DND-41 (cell line): Measurements from ENCODE around the gene GALNT18.
A peak's percentile ranks its signal among the peaks of the same experiment; 100 is the strongest.

Experiments
- ATAC-seq: fragments of 200-7000 bp; cut with Tn5 transposase; 3 replicates; pipeline ENCODE4 v1.9.1; 2021; ENCODE audit warnings: low read depth; ENCODE audit not compliant: insufficient read depth
- DNase-seq: peaks from one replicate; pipeline ENCODE4 v3.0.0-alpha.2; 2020
- H2AFZ ChIP-seq: 2 replicates; pipeline ENCODE4 v1.6.0; 2012; ENCODE audit warnings: low read depth, low read length
- H3K27ac ChIP-seq: 2 replicates; pipeline ENCODE4 v1.5.1; 2012; ENCODE audit warnings: low read length, inconsistent platforms
- H3K27me3 ChIP-seq: fragments of 200-600 bp; sonication (generic); 2 replicates; pipeline ENCODE4 v1.6.0; 2012; ENCODE audit warnings: low read length, mild to moderate bottlenecking, inconsistent platforms; ENCODE audit not compliant: insufficient read depth, poor library complexity
- H3K36me3 ChIP-seq: 2 replicates; pipeline ENCODE4 v1.5.1; 2012; ENCODE audit warnings: low read length, inconsistent platforms; ENCODE audit not compliant: insufficient read depth
- H3K4me1 ChIP-seq: 2 replicates; pipeline ENCODE4 v1.5.1; 2012; ENCODE audit warnings: mild to moderate bottlenecking, low read length; ENCODE audit not compliant: insufficient read depth
- H3K4me2 ChIP-seq: 2 replicates; pipeline ENCODE4 v1.6.0; 2012; ENCODE audit warnings: mild to moderate bottlenecking, moderate library complexity, low read length, inconsistent platforms; ENCODE audit not compliant: insufficient read depth
- H3K4me3 ChIP-seq, 2 experiments: fragments of 200-600 bp in 1 of 2; shearing (Covaris generic) in 1 of 2; 2 replicates each; pipeline ENCODE4 v1.5.1; 2012 to 2016; ENCODE audit warnings: inconsistent platforms in 2 of 2, low read length in 2 of 2, mild to moderate bottlenecking in 2 of 2, low read depth in 1 of 2, moderate library complexity in 1 of 2
- H3K79me2 ChIP-seq: 2 replicates; pipeline ENCODE4 v1.6.0; 2012; ENCODE audit warnings: low read length, inconsistent platforms; ENCODE audit not compliant: insufficient read depth
- H3K9ac ChIP-seq: 2 replicates; pipeline ENCODE4 v1.6.0; 2012; ENCODE audit warnings: low read depth, mild to moderate bottlenecking, inconsistent platforms, low read length, moderate library complexity
- H3K9me3 ChIP-seq: 2 replicates; pipeline ENCODE4 v1.5.1; 2012; ENCODE audit warnings: low read length, moderate library complexity, mild to moderate bottlenecking, inconsistent platforms; ENCODE audit not compliant: insufficient read depth, severe bottlenecking
- H4K20me1 ChIP-seq: 2 replicates; pipeline ENCODE4 v1.6.0; 2012; ENCODE audit warnings: low read length; ENCODE audit not compliant: insufficient read depth
- CTCF ChIP-seq: IDR thresholded peaks from 2 replicates; pipeline ENCODE4 v1.5.1; 2012; ENCODE audit warnings: borderline replicate concordance, low read length, moderate library complexity, mild to moderate bottlenecking; ENCODE audit not compliant: poor library complexity, severe bottlenecking; ENCODE audit errors: extremely low read depth
- EZH2 ChIP-seq: IDR thresholded peaks from 3 replicates; pipeline ENCODE4 v1.6.1; 2012; ENCODE audit warnings: borderline replicate concordance, low read depth, mild to moderate bottlenecking, moderate library complexity, low read length, inconsistent platforms; ENCODE audit not compliant: severe bottlenecking

The GALNT18 gene

GRCh38 chr11:11231763-11232162 is 390.0 kb downstream of the GALNT18 start:
- TF ChIP-seq EZH2 = no peak
- no peak for TF ChIP-seq CTCF
- H2AFZ ChIP-seq = no peak overlapping the region
- H3K4me3 ChIP-seq = no peak overlapping the region
- peaks cover 13% of the 10 kb centered on the region for H3K27me3 ChIP-seq
- DNase-seq (no peak), ATAC-seq (no peak)
- H3K36me3 ChIP-seq = no peaks in the 10 kb centered on the region
- H3K27ac ChIP-seq = no peak overlapping the region
- H3K4me1 ChIP-seq = no peaks in the 10 kb centered on the region
- no peak overlapping the region for H3K4me2 ChIP-seq
- H3K79me2 ChIP-seq = no peaks in the 10 kb centered on the region
- no peaks in the 10 kb centered on the region for H4K20me1 ChIP-seq
- no peaks in the 10 kb centered on the region for H3K9me3 ChIP-seq
- no peak overlapping the region for H3K9ac ChIP-seq

GRCh38 chr11:11230802-11231562 is 390.8 kb downstream of the GALNT18 start:
- peak; percentile 18 for DNase-seq
- H3K9ac ChIP-seq = no peak overlapping the region
- TF ChIP-seq EZH2 (no peak), CTCF (peak; percentile 55)
- peaks cover 13% of the 10 kb centered on the region for H3K27me3 ChIP-seq
- H3K36me3 ChIP-seq = no peaks in the 10 kb centered on the region
- ATAC-seq = peak; percentile 53; the same call in 1 of the 3 replicates
- no peaks in the 10 kb centered on the region for H3K4me1 ChIP-seq
- H3K27ac ChIP-seq = no peak overlapping the region
- H3K4me2 ChIP-seq = no peak overlapping the region
- H2AFZ ChIP-seq = no peak overlapping the region
- no peaks in the 10 kb centered on the region for H3K79me2 ChIP-seq
- H3K4me3 ChIP-seq = no peak overlapping the region
- no peaks in the 10 kb centered on the region for H3K9me3 ChIP-seq
- no peaks in the 10 kb centered on the region for H4K20me1 ChIP-seq

GRCh38 chr11:11230087-11230486 is 391.7 kb downstream of the GALNT18 start:
- Histone ChIP-seq H3K36me3 (no peaks in the 10 kb centered on the region), H3K9me3 (no peaks in the 10 kb centered on the region), H3K4me3 (no peak overlapping the region), H3K4me1 (no peaks in the 10 kb centered on the region), H3K27ac (no peak overlapping the region), H3K79me2 (no peaks in the 10 kb centered on the region), H2AFZ (no peak overlapping the region), H3K27me3 (peaks cover 13% of the 10 kb centered on the region), H4K20me1 (no peaks in the 10 kb centered on the region), H3K4me2 (no peak overlapping the region), H3K9ac (no peak overlapping the region)
- TF ChIP-seq EZH2 (no peak), CTCF (no peak)
- no peak for ATAC-seq
- DNase-seq = no peak

GRCh38 chr11:11229647-11230046 is 392.2 kb downstream of the GALNT18 start:
- no peaks in the 10 kb centered on the region for H3K4me1 ChIP-seq
- no peak overlapping the region for H3K4me3 ChIP-seq
- no peaks in the 10 kb centered on the region for H3K36me3 ChIP-seq
- H3K9ac ChIP-seq = no peak overlapping the region
- H3K4me2 ChIP-seq = no peak overlapping the region
- TF ChIP-seq EZH2 (no peak), CTCF (no peak)
- H2AFZ ChIP-seq = no peak overlapping the region
- peaks cover 13% of the 10 kb centered on the region for H3K27me3 ChIP-seq
- H4K20me1 ChIP-seq = no peaks in the 10 kb centered on the region
- no peaks in the 10 kb centered on the region for H3K79me2 ChIP-seq
- H3K9me3 ChIP-seq = no peaks in the 10 kb centered on the region
- no peak for ATAC-seq
- no peak overlapping the region for H3K27ac ChIP-seq
- no peak for DNase-seq
